HEK293 (cell line): ENCODE results near the gene SPC24.
A peak's percentile ranks its signal among the peaks of the same experiment; 100 is the strongest.

ENCODE experiments used
- CTCF ChIA-PET: fragments of 350-600 bp; formaldehyde crosslinking; extraction: SDS; loops from one replicate; lab custom pipeline; 2021; ENCODE audit warnings: antibody characterized with exemption; lab: Yijun Ruan, JAX
- POLR2A ChIA-PET: fragments of 300-600 bp; formaldehyde crosslinking; extraction: SDS; loops from one replicate; lab custom pipeline; 2020; ENCODE audit warnings: antibody characterized with exemption, inconsistent platforms; lab: Yijun Ruan, JAX
- H3K27ac ChIP-seq: fragments of 200-500 bp; sonication (Bioruptor generic); 2 replicates; pipeline ENCODE4 v1.5.1; 2014; ENCODE audit warnings: low read depth, low read length, control low read depth, inconsistent platforms; ENCODE audit errors: extremely low read depth
- H3K36me3 ChIP-seq, 2 experiments: fragments of 200-500 bp in 1 of 2; sonication (Bioruptor generic) in 1 of 2; 1 replicate in 1 of 2; 2 replicates in 1 of 2; pipeline ENCODE4 v1.5.1; 2014 to 2017; ENCODE audit warnings: inconsistent platforms in 2 of 2, low read length in 2 of 2; ENCODE audit not compliant: control insufficient read depth in 2 of 2, insufficient read depth in 1 of 2
- H3K4me1 ChIP-seq: fragments of 200-500 bp; sonication (Bioruptor generic); 2 replicates; pipeline ENCODE4 v1.5.1; 2014; ENCODE audit warnings: mild to moderate bottlenecking, low read length, inconsistent platforms; ENCODE audit not compliant: control insufficient read depth, insufficient read depth
- H3K4me3 ChIP-seq: 2 replicates; pipeline ENCODE4 v1.5.1; 2011; ENCODE audit warnings: low read depth, mild to moderate bottlenecking, control low read depth, low read length, moderate library complexity
- H3K9me3 ChIP-seq: fragments of 200-500 bp; sonication (Bioruptor generic); 2 replicates; pipeline ENCODE4 v1.5.1; 2014; ENCODE audit warnings: low read depth, low read length, inconsistent platforms; ENCODE audit not compliant: control insufficient read depth, insufficient read depth
- FEZF1 ChIP-seq: fragments of 450-650 bp; formaldehyde crosslinking; IDR thresholded peaks from 2 replicates; pipeline ENCODE4 v1.5.1; 2016; ENCODE audit warnings: missing biosample characterization, missing genetic modification characterization
- KLF1 ChIP-seq: fragments of 450-650 bp; formaldehyde crosslinking; IDR thresholded peaks from 2 replicates; pipeline ENCODE4 v1.5.1; 2016; ENCODE audit warnings: missing biosample characterization, missing genetic modification characterization
- KLF16 ChIP-seq: fragments of 450-650 bp; formaldehyde crosslinking; IDR thresholded peaks from 2 replicates; pipeline ENCODE4 v1.5.1; 2017; ENCODE audit warnings: missing biosample characterization, missing genetic modification characterization
- KLF17 ChIP-seq: fragments of 450-650 bp; formaldehyde crosslinking; IDR thresholded peaks from 2 replicates; pipeline ENCODE4 v1.5.1; 2016; ENCODE audit warnings: missing biosample characterization, missing genetic modification characterization
- KLF8 ChIP-seq: fragments of 450-650 bp; formaldehyde crosslinking; IDR thresholded peaks from 2 replicates; pipeline ENCODE4 v1.5.1; 2016; ENCODE audit warnings: missing biosample characterization, missing genetic modification characterization
- PRDM1 ChIP-seq: fragments of 450-650 bp; formaldehyde crosslinking; IDR thresholded peaks from 2 replicates; pipeline ENCODE4; 2016; ENCODE audit warnings: missing biosample characterization, missing genetic modification characterization
- SP2 ChIP-seq: fragments of 450-650 bp; formaldehyde crosslinking; IDR thresholded peaks from 2 replicates; pipeline ENCODE4 v1.5.1; 2016; ENCODE audit warnings: missing biosample characterization, missing genetic modification characterization
- ZNF10 ChIP-seq: fragments of 450-650 bp; formaldehyde crosslinking; IDR thresholded peaks from 2 replicates; pipeline ENCODE4 v1.5.1; 2017; ENCODE audit warnings: missing biosample characterization, missing genetic modification characterization
- ZNF18 ChIP-seq: fragments of 450-650 bp; formaldehyde crosslinking; IDR thresholded peaks from 2 replicates; pipeline ENCODE4 v1.5.1; 2016; ENCODE audit warnings: missing biosample characterization, missing genetic modification characterization
- ZNF280D ChIP-seq: fragments of 450-650 bp; formaldehyde crosslinking; IDR thresholded peaks from 2 replicates; pipeline ENCODE4 v1.5.1; 2016; ENCODE audit warnings: missing biosample characterization, missing genetic modification characterization
- ZNF549 ChIP-seq: fragments of 450-650 bp; IDR thresholded peaks from 2 replicates; pipeline ENCODE4 v1.5.1; 2018; ENCODE audit warnings: missing biosample characterization, missing genetic modification characterization, mild to moderate bottlenecking, inconsistent platforms, moderate library complexity
- ZNF600 ChIP-seq: fragments of 450-650 bp; formaldehyde crosslinking; IDR thresholded peaks from 2 replicates; pipeline ENCODE4 v1.5.1; 2016; ENCODE audit warnings: missing biosample characterization, missing genetic modification characterization
- ZNF76 ChIP-seq: fragments of 450-650 bp; formaldehyde crosslinking; IDR thresholded peaks from 2 replicates; pipeline ENCODE4; 2016; ENCODE audit warnings: low read depth, missing biosample characterization, missing genetic modification characterization, borderline replicate concordance
- TF ChIP-seq, protein P1 (sequence below): fragments of 450-650 bp; formaldehyde crosslinking; IDR thresholded peaks from 2 replicates; pipeline ENCODE4 v1.5.1; 2016; ENCODE audit warnings: missing biosample characterization, missing genetic modification characterization

The SPC24 gene

GRCh38 chr19:11192957-11193939, 37.7 kb upstream of the SPC24 start:
- H3K36me3 ChIP-seq, result peaks cover 3 to 45% of the 10 kb centered on the region in 2 experiments; a peak in 2 of 3 replicates
- ChIA-PET POLR2A (interaction anchor here (0.7 kb wide), 1 partner anchor 290 kb away, joined by 5 read pairs; no protein-coding TSS in a partner anchor), CTCF (interaction anchor here (0.8 kb wide), 1 partner anchor 55 kb away, joined by 3 read pairs; no protein-coding TSS in a partner anchor)

GRCh38 chr19:11191934-11192333, 36.4 kb upstream of the SPC24 start:
- TF ChIP-seq PRDM1 (no peak), ZNF549 (no peak), ZNF18 (no peak), ZNF10 (tag by site-specific recombination) (no peak), KLF8 (tag by site-specific recombination) (peak; percentile 27; the same call in 1 of the 2 replicates), ZNF280D (tag by site-specific recombination) (peak; percentile 82)
- Histone ChIP-seq H3K9me3 (no peaks in the 10 kb centered on the region), H3K4me3 (no peak overlapping the region), H3K4me1 (peaks cover 5% of the 10 kb centered on the region), H3K36me3 (peaks cover 3 to 50% of the 10 kb centered on the region in 2 experiments; a peak in 2 of 3 replicates), H3K27ac (no peak overlapping the region)
- ChIA-PET POLR2A (interaction anchor here (1.1 kb wide), 1 partner anchor 53 kb away, joined by 4 read pairs; no protein-coding TSS in a partner anchor), CTCF (interaction anchor here (0.6 to 1.2 kb wide), 3 partner anchors 21 to 156 kb away, joined by 4 read pairs; no protein-coding TSS in a partner anchor)

More at GRCh38 chr19:11192957-11193939, 37.7 kb upstream of the SPC24 start:
- H3K4me1 ChIP-seq, result peaks cover 5% of the 10 kb centered on the region
- H3K9me3 ChIP-seq, result no peaks in the 10 kb centered on the region
- H3K27ac ChIP-seq, result no peak overlapping the region
- no peak overlapping the region for H3K4me3 ChIP-seq
- TF ChIP-seq KLF16 (tag by site-specific recombination), result no peak

DNA sequence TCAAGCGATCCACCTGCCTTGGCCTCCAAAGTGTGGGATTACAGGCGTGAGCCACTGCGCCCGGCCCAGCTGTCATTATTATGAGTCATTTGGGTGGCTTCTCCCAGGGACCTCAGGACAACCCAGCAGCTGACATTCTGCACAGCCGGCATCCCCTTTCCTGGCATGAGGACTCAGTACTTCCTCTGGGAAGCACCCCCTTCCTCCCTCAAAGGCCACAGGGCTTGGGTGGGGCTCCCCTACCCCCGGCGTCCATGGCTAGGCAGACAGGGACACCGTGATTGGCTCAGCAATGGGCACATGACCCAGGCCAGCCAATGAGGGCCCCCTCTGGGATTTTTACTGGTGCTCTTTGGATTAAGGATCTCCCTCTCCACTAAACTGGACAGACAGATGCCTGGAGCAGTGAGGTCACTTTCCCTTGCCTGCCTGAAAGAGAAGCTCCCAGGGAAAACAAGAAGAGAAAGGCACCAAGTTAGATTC, 35.7 kb upstream of the SPC24 start:
- peaks cover 5% of the 10 kb centered on the region for H3K4me1 ChIP-seq
- H3K9me3 ChIP-seq, result no peaks in the 10 kb centered on the region
- no peak overlapping the region for H3K4me3 ChIP-seq
- CTCF ChIA-PET, result interaction anchor here (0.6 to 1.2 kb wide), 3 partner anchors 13 to 155 kb away, joined by 3 to 4 read pairs (median 4); no protein-coding TSS in a partner anchor
- TF ChIP-seq ZNF600 (tag by site-specific recombination), result no peak
- TF ChIP-seq SP2 (tag by site-specific recombination), result peak; percentile 39
- TF ChIP-seq ZNF76 (tag by site-specific recombination), result no peak
- TF ChIP-seq, protein P1, sequence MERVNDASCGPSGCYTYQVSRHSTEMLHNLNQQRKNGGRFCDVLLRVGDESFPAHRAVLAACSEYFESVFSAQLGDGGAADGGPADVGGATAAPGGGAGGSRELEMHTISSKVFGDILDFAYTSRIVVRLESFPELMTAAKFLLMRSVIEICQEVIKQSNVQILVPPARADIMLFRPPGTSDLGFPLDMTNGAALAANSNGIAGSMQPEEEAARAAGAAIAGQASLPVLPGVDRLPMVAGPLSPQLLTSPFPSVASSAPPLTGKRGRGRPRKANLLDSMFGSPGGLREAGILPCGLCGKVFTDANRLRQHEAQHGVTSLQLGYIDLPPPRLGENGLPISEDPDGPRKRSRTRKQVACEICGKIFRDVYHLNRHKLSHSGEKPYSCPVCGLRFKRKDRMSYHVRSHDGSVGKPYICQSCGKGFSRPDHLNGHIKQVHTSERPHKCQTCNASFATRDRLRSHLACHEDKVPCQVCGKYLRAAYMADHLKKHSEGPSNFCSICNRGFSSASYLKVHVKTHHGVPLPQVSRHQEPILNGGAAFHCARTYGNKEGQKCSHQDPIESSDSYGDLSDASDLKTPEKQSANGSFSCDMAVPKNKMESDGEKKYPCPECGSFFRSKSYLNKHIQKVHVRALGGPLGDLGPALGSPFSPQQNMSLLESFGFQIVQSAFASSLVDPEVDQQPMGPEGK (tag by site-specific recombination), result 0 out of 2 replicates have a peak, but pooled peaks have one; percentile 21
- peak; percentile 79 for TF ChIP-seq KLF17 (tag by site-specific recombination)
- TF ChIP-seq KLF1, result peak; percentile 58; the same call in 1 of the 2 replicates
- TF ChIP-seq PRDM1, result peak; percentile 87
- no peak for TF ChIP-seq FEZF1 (tag by site-specific recombination)
- TF ChIP-seq, all 188 proteins: peak for 5
- Histone ChIP-seq H3K36me3 (peaks cover 3 to 50% of the 10 kb centered on the region in 2 experiments; a peak in 2 of 3 replicates), H3K27ac (no peak overlapping the region)
- POLR2A ChIA-PET, result interaction anchor here (1.1 kb wide), 1 partner anchor 52 kb away, joined by 4 read pairs; no protein-coding TSS in a partner anchor
